ENCODE results near the gene SLC25A5.
"Not testable (repeated sequence)": the region's sequence is repeated elsewhere in the genome, so short reads cannot be mapped to it uniquely, and the experiment has no call there.

Gene SLC25A5

DNA sequence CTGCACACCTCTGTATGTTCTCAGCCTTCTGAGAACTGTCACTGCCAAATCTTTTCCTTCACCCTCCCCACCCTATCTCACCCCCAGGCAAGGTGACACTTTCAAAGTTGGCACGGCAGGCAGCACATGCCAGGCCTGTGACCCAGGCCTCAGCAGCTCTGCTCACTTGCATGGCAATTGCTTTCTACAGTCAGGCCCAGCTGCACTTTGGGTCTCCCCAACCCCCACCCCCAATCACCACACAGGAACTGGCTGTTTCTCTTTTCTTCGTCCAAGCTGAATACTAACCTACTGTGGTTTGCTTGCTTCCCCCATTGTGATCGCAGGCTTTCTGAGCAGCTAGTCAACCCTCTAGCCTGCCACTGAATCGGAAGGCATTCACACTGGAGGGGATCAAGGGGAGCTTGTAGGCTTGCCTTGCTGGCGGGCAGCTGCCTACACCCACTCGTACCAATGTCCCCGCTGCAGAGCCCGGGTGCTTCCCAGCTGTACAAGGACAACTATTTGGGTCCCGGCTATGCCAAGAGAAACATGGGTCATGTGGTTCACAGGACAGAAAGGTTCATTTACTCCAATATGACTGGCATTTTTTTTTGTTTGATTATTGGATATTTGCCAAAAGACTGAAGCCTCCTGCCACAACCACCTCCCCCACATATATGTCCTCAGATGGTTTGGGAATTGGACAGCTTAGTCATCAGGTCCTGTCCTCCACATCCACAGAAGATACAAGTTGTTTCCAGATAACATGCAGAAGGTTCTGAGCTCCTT is 41.0 kb upstream of the SLC25A5 start:
- Histone ChIP-seq H3K79me2 (ENCODE audit: low read length) (no peaks in the 10 kb centered on the region), H3K9me2 (replicated peaks; ENCODE audit: insufficient read depth, low read length) (no peaks in the 10 kb centered on the region), H3K4me3 (ENCODE audit: low read length) (no peak overlapping the region), H3K4me2 (ENCODE audit: low read depth, low read length) (no peak overlapping the region), H3K36me3 (replicated peaks; ENCODE audit: insufficient read depth, low read length) (no peaks in the 10 kb centered on the region), H3K27me3 (replicated peaks; ENCODE audit: insufficient read depth, low read length) (no peaks in the 10 kb centered on the region), H3K27ac (ENCODE audit: low read length) (no peak overlapping the region), H3F3A (ENCODE audit: insufficient read depth, low read length) (no peaks in the 10 kb centered on the region), H3K4me1 (ENCODE audit: low read length) (no peaks in the 10 kb centered on the region), H2AFZ (ENCODE audit: low read length) (no peak overlapping the region), H4K20me1 (ENCODE audit: insufficient read depth, low read length) (no peaks in the 10 kb centered on the region), H3K9me3 (replicated peaks; ENCODE audit: insufficient read depth, low read length) (no peaks in the 10 kb centered on the region), H3K9ac (ENCODE audit: low read length) (no peak overlapping the region)
- DNase-seq, result peak; percentile 9
- no peak for TF ChIP-seq EZH2phosphoT487 (IDR thresholded peaks at IDR 0.05; ENCODE audit: low read length)
- TF ChIP-seq, protein P1, sequence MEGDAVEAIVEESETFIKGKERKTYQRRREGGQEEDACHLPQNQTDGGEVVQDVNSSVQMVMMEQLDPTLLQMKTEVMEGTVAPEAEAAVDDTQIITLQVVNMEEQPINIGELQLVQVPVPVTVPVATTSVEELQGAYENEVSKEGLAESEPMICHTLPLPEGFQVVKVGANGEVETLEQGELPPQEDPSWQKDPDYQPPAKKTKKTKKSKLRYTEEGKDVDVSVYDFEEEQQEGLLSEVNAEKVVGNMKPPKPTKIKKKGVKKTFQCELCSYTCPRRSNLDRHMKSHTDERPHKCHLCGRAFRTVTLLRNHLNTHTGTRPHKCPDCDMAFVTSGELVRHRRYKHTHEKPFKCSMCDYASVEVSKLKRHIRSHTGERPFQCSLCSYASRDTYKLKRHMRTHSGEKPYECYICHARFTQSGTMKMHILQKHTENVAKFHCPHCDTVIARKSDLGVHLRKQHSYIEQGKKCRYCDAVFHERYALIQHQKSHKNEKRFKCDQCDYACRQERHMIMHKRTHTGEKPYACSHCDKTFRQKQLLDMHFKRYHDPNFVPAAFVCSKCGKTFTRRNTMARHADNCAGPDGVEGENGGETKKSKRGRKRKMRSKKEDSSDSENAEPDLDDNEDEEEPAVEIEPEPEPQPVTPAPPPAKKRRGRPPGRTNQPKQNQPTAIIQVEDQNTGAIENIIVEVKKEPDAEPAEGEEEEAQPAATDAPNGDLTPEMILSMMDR (IDR thresholded peaks at IDR 0.05; ENCODE audit: low read length), result no peak
- TF ChIP-seq EZH2 (optimal IDR thresholded peaks at IDR 0.05; ENCODE audit: low read depth, low read length), result no peak

DNA sequence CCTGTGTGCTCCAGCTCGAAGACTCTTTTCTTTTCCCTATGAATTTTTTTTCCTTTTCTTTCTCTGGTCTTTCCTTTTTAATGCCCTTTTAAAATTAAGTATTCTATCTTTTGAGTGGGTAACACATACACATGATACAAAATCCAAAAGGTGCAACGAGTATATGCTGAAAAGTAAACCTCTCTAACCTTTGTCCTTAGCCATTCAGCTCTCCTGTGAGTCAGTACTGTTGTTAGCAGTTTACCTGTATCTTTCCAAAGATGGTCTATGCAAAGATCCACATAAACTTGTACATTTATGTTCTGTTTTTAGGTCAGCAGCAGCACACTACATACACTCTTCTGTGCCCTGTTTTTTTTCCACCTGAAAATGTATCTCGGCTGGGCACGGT is 40.5 kb upstream of the SLC25A5 start:
- Histone ChIP-seq H3K27me3 (replicated peaks; ENCODE audit: insufficient read depth, low read length) (no peaks in the 10 kb centered on the region), H3K4me1 (ENCODE audit: low read length) (no peaks in the 10 kb centered on the region), H2AFZ (ENCODE audit: low read length) (no peak overlapping the region), H3K9me2 (replicated peaks; ENCODE audit: insufficient read depth, low read length) (no peaks in the 10 kb centered on the region), H3K4me3 (ENCODE audit: low read length) (no peak overlapping the region), H3K36me3 (replicated peaks; ENCODE audit: insufficient read depth, low read length) (no peaks in the 10 kb centered on the region), H4K20me1 (ENCODE audit: insufficient read depth, low read length) (no peaks in the 10 kb centered on the region), H3F3A (ENCODE audit: insufficient read depth, low read length) (no peaks in the 10 kb centered on the region), H3K4me2 (ENCODE audit: low read depth, low read length) (no peak overlapping the region), H3K9me3 (replicated peaks; ENCODE audit: insufficient read depth, low read length) (no peaks in the 10 kb centered on the region), H3K27ac (ENCODE audit: low read length) (no peak overlapping the region), H3K9ac (ENCODE audit: low read length) (no peak overlapping the region), H3K79me2 (ENCODE audit: low read length) (no peaks in the 10 kb centered on the region)
- no peak for DNase-seq
- TF ChIP-seq EZH2 (optimal IDR thresholded peaks at IDR 0.05; ENCODE audit: low read depth, low read length) (no peak), EZH2phosphoT487 (IDR thresholded peaks at IDR 0.05; ENCODE audit: low read length) (no peak)
- TF ChIP-seq, protein P1 (IDR thresholded peaks at IDR 0.05; ENCODE audit: low read length), result no peak

DNA sequence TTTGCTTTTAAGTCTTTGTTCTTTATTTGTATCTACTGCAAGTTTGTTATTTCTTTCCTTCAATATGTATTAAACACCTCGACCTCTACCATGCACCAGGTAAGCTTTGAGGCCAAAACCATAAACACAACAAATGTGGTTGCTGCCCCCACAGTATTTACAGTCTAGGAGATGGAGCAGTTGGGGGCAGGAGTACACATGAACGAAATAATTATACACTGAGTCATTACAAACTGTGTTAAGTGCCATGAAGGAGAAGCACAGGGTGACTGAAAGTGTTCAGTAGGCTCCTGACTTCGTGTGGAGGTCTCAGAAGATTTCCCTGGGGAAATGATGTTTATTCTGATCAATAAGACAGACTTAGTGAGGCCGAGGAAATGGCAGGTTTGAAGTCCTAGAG is 38.8 kb upstream of the SLC25A5 start:
- Histone ChIP-seq H4K20me1 (ENCODE audit: insufficient read depth, low read length) (no peaks in the 10 kb centered on the region), H2AFZ (ENCODE audit: low read length) (no peak overlapping the region), H3F3A (ENCODE audit: insufficient read depth, low read length) (no peaks in the 10 kb centered on the region), H3K4me1 (ENCODE audit: low read length) (no peaks in the 10 kb centered on the region), H3K9me3 (replicated peaks; ENCODE audit: insufficient read depth, low read length) (no peaks in the 10 kb centered on the region), H3K36me3 (replicated peaks; ENCODE audit: insufficient read depth, low read length) (no peaks in the 10 kb centered on the region), H3K4me3 (ENCODE audit: low read length) (no peak overlapping the region), H3K27me3 (replicated peaks; ENCODE audit: insufficient read depth, low read length) (no peaks in the 10 kb centered on the region), H3K4me2 (ENCODE audit: low read depth, low read length) (no peak overlapping the region), H3K9me2 (replicated peaks; ENCODE audit: insufficient read depth, low read length) (no peaks in the 10 kb centered on the region), H3K79me2 (ENCODE audit: low read length) (no peaks in the 10 kb centered on the region), H3K9ac (ENCODE audit: low read length) (no peak overlapping the region), H3K27ac (ENCODE audit: low read length) (no peak overlapping the region)
- DNase-seq, result no peak
- TF ChIP-seq EZH2 (optimal IDR thresholded peaks at IDR 0.05; ENCODE audit: low read depth, low read length), result no peak
- TF ChIP-seq, protein P1 (IDR thresholded peaks at IDR 0.05; ENCODE audit: low read length), result no peak

DNA sequence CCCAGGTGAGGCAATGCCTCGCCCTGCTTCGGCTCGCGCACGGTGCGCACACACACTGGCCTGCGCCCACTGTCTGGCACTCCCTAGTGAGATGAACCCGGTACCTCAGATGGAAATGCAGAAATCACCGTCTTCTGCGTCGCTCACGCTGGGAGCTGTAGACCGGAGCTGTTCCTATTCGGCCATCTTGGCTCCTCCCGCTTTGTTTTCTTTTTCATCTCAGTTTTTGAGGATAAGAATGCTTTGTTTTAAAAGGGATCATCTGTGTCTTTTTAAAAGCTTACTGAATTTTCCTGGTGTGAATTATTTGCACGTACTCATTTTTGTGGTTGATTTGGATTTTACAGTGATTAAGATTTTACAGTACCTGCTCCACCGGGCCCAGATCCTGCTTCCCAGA is 26.9 kb upstream of the SLC25A5 start:
- not testable (repeated sequence) for H3K4me3 ChIP-seq (ENCODE audit: low read length); H3K4me1 ChIP-seq (ENCODE audit: low read length); H3K4me2 ChIP-seq (ENCODE audit: low read depth, low read length); H3K9me3 ChIP-seq (replicated peaks; ENCODE audit: insufficient read depth, low read length); DNase-seq; H3K79me2 ChIP-seq (ENCODE audit: low read length); H3K27me3 ChIP-seq (replicated peaks; ENCODE audit: insufficient read depth, low read length); H3K27ac ChIP-seq (ENCODE audit: low read length); H4K20me1 ChIP-seq (ENCODE audit: insufficient read depth, low read length); H3F3A ChIP-seq (ENCODE audit: insufficient read depth, low read length); H3K9ac ChIP-seq (ENCODE audit: low read length); H2AFZ ChIP-seq (ENCODE audit: low read length); H3K9me2 ChIP-seq (replicated peaks; ENCODE audit: insufficient read depth, low read length); H3K36me3 ChIP-seq (replicated peaks; ENCODE audit: insufficient read depth, low read length)

Data from MM.1S (cell line).